Panc1 (cell line): Measurements from ENCODE around the gene SLC46A3. TPM values are rescaled to one million over a fixed set of nuclear protein-coding genes. Genes with fewer than 3 reads are reported as not detected.

Experiments used
- ATAC-seq: fragments of 200-7000 bp; cut with Tn5 transposase; 2 replicates; pipeline ENCODE4 v1.9.1; 2020; ENCODE audit warnings: mild to moderate bottlenecking, moderate library complexity
- BruUV-seq: library from RNA; stranded (reverse); fragments of 400-500 nt; replicated peaks from 2 replicates; lab custom pipeline; 2021; lab: Mats Ljungman, UMichigan
- CTCF ChIA-PET: fragments of 300-600 bp; sonication (Branson Sonifier 250); formaldehyde crosslinking; loops from one replicate; lab custom pipeline; 2022; ENCODE audit warnings: antibody characterized with exemption; lab: Charles Lee
- POLR2A ChIA-PET: fragments of 300-600 bp; sonication (Branson Sonifier 250); formaldehyde crosslinking; loops from one replicate; lab custom pipeline; 2022; ENCODE audit warnings: antibody characterized with exemption; lab: Charles Lee
- DNase-seq: peaks from one replicate; pipeline ENCODE4 v3.0.0-alpha.2; 2010; ENCODE audit warnings: low read depth, low spot score
- H3K27ac ChIP-seq: 2 replicates; pipeline ENCODE4 v1.5.1; 2011; ENCODE audit warnings: mild to moderate bottlenecking, low read length, inconsistent platforms
- H3K27me3 ChIP-seq: fragments of 200-500 bp; sonication (Bioruptor generic); 2 replicates; pipeline ENCODE4 v1.6.0; 2014; ENCODE audit warnings: low read length, inconsistent platforms; ENCODE audit not compliant: control insufficient read depth, insufficient read depth
- H3K36me3 ChIP-seq: fragments of 200-500 bp; sonication (Bioruptor generic); 2 replicates; pipeline ENCODE4 v1.5.1; 2014; ENCODE audit warnings: inconsistent platforms, mild to moderate bottlenecking, low read length, moderate library complexity; ENCODE audit not compliant: control insufficient read depth, insufficient read depth
- H3K4me1 ChIP-seq: 2 replicates; pipeline ENCODE4 v1.5.1; 2011; ENCODE audit warnings: inconsistent platforms, mild to moderate bottlenecking, low read length, moderate library complexity; ENCODE audit not compliant: control insufficient read depth, insufficient read depth
- H3K4me3 ChIP-seq, 2 experiments: 2 replicates each; pipeline ENCODE4 v1.5.1; 2011 to 2012; ENCODE audit warnings: low read depth in 2 of 2, low read length in 2 of 2, mild to moderate bottlenecking in 2 of 2, inconsistent platforms in 1 of 2, moderate library complexity in 1 of 2
- H3K9me3 ChIP-seq: fragments of 200-500 bp; sonication (Bioruptor generic); 2 replicates; pipeline ENCODE4 v1.5.1; 2014; ENCODE audit warnings: low read depth, mild to moderate bottlenecking, inconsistent platforms, low read length, moderate library complexity; ENCODE audit not compliant: control insufficient read depth, insufficient read depth
- POLR2AphosphoS5 ChIP-seq: IDR thresholded peaks from 2 replicates; pipeline ENCODE4 v1.6.1; 2012; ENCODE audit warnings: mild to moderate bottlenecking, low read depth, low read length, moderate library complexity
- SIN3A ChIP-seq: IDR thresholded peaks from 2 replicates; pipeline ENCODE4 v1.6.1; 2012; ENCODE audit warnings: low read depth, mild to moderate bottlenecking, low read length, moderate library complexity, borderline replicate concordance; ENCODE audit not compliant: insufficient read depth
- TCF7L2 ChIP-seq: IDR thresholded peaks from 2 replicates; pipeline ENCODE4 v1.6.1; 2011; ENCODE audit warnings: mild to moderate bottlenecking, low read depth, low read length, inconsistent platforms
- in situ Hi-C: cut with HindIII; loops from 2 replicates; pipeline ENCODE4 v1.10.0; 2016; ENCODE audit warnings: low sequenced_read_pairs, low pct_unique_long_range_greater_than_20kb
- intact Hi-C: fragments of 100-400 bp; cut with micrococcal nuclease; formaldehyde crosslinking; loops from one replicate; pipeline ENCODE4 v1.10.0; 2022; ENCODE audit not compliant: unreplicated experiment
- total RNA-seq: library from RNA; stranded (reverse); gene quantifications from one replicate; pipeline ENCODE4 v1.2.1, GENCODE V29; 2021; ENCODE audit not compliant: unreplicated experiment
- TF ChIP-seq, protein P1 (sequence below), 2 experiments: IDR thresholded peaks; 2 replicates each; pipeline ENCODE4 v1.6.1; 2011 to 2012; ENCODE audit warnings: low read depth in 2 of 2, control low read depth in 1 of 2, low read length in 1 of 2, mild to moderate bottlenecking in 1 of 2, moderate library complexity in 1 of 2; ENCODE audit not compliant: insufficient read depth in 1 of 2
- TF ChIP-seq, protein P2 (sequence below): fragments of 450-650 bp; IDR thresholded peaks from 2 replicates; pipeline ENCODE4 v1.5.1; 2017; ENCODE audit warnings: mild to moderate bottlenecking

The SLC46A3 gene
- total RNA-seq, 1 experiment from 2014 or later, result 5.5 TPM

DNA sequence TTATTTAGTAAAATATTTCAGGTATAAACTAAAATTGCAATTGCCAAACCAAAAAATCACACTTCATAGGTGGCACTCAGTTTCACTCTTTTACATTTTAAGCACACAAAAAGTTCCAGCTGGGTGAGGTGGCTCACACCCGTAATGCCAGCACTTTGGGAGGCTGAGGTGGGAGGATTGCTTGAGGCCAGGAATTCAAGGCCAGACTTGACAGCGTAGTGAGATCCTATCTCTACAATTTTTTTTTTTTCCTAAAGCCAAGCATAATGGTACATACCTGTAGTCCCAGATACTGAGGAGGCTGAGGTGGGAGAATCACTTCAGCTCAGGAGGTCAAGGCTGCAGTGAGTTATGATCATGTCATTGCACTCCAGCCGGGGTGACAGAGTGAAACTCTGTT, 20.6 kb upstream of the SLC46A3 start:
- DNase-seq (no peak), ATAC-seq (no peak)
- Histone ChIP-seq H3K4me1 (no peaks in the 10 kb centered on the region), H3K36me3 (no peaks in the 10 kb centered on the region), H3K27ac (no peak overlapping the region), H3K27me3 (no peaks in the 10 kb centered on the region), H3K9me3 (no peaks in the 10 kb centered on the region), H3K4me3 (no peak overlapping the region)
- intact Hi-C loops, result no loop called here
- ChIA-PET CTCF (no interaction called here), POLR2A (no interaction called here)
- in situ Hi-C loops, result no loop called here
- no TSS peak for BruUV-seq
- TF ChIP-seq, protein P1, sequence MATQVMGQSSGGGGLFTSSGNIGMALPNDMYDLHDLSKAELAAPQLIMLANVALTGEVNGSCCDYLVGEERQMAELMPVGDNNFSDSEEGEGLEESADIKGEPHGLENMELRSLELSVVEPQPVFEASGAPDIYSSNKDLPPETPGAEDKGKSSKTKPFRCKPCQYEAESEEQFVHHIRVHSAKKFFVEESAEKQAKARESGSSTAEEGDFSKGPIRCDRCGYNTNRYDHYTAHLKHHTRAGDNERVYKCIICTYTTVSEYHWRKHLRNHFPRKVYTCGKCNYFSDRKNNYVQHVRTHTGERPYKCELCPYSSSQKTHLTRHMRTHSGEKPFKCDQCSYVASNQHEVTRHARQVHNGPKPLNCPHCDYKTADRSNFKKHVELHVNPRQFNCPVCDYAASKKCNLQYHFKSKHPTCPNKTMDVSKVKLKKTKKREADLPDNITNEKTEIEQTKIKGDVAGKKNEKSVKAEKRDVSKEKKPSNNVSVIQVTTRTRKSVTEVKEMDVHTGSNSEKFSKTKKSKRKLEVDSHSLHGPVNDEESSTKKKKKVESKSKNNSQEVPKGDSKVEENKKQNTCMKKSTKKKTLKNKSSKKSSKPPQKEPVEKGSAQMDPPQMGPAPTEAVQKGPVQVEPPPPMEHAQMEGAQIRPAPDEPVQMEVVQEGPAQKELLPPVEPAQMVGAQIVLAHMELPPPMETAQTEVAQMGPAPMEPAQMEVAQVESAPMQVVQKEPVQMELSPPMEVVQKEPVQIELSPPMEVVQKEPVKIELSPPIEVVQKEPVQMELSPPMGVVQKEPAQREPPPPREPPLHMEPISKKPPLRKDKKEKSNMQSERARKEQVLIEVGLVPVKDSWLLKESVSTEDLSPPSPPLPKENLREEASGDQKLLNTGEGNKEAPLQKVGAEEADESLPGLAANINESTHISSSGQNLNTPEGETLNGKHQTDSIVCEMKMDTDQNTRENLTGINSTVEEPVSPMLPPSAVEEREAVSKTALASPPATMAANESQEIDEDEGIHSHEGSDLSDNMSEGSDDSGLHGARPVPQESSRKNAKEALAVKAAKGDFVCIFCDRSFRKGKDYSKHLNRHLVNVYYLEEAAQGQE (IDR thresholded peaks at IDR 0.05; ENCODE audit: insufficient read depth in 1 of 2, low read depth in 2 of 2, low read length in 1 of 2), result no peak
- TF ChIP-seq, protein P2, sequence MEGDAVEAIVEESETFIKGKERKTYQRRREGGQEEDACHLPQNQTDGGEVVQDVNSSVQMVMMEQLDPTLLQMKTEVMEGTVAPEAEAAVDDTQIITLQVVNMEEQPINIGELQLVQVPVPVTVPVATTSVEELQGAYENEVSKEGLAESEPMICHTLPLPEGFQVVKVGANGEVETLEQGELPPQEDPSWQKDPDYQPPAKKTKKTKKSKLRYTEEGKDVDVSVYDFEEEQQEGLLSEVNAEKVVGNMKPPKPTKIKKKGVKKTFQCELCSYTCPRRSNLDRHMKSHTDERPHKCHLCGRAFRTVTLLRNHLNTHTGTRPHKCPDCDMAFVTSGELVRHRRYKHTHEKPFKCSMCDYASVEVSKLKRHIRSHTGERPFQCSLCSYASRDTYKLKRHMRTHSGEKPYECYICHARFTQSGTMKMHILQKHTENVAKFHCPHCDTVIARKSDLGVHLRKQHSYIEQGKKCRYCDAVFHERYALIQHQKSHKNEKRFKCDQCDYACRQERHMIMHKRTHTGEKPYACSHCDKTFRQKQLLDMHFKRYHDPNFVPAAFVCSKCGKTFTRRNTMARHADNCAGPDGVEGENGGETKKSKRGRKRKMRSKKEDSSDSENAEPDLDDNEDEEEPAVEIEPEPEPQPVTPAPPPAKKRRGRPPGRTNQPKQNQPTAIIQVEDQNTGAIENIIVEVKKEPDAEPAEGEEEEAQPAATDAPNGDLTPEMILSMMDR, result no peak
- TF ChIP-seq POLR2AphosphoS5, result no peak
- TF ChIP-seq SIN3A, result no peak
- no peak for TF ChIP-seq TCF7L2

DNA sequence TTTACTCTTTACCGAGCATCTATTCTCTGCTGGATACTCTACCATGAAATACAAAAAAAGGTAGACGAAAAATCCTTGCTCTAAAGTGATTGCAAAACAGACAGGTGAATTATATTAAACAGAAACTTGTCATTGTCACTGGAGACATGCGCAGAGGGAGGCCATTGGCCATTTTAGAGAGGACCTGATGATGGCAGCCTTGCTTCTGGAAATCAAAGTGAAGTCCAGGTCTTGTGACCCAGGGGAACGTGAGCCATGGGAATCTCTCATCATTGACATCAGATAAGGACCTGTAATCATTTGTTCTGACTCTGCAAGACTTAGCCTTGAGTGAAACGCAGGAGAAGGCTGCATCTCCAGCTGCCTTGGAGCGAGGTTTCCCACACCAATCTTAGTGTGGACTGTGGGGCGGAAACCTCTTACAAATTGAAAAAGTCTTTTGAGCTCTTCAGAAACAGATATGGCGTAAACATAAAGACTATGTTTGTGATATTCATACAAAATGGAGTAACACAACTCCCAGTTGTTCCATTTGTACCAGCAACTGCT, 16.8 kb upstream of the SLC46A3 start:
- in situ Hi-C loops, result no loop called here
- Histone ChIP-seq H3K9me3 (no peaks in the 10 kb centered on the region), H3K27me3 (no peaks in the 10 kb centered on the region), H3K27ac (no peak overlapping the region), H3K36me3 (no peaks in the 10 kb centered on the region), H3K4me1 (no peaks in the 10 kb centered on the region), H3K4me3 (no peak overlapping the region)
- TF ChIP-seq POLR2AphosphoS5, result no peak
- no peak for TF ChIP-seq SIN3A
- TF ChIP-seq, protein P1 (IDR thresholded peaks at IDR 0.05; ENCODE audit: insufficient read depth in 1 of 2, low read depth in 2 of 2, low read length in 1 of 2), result no peak
- TF ChIP-seq TCF7L2, result no peak
- TF ChIP-seq, protein P2, result no peak
- DNase-seq (no peak), ATAC-seq (no peak)
- intact Hi-C loops, result no loop called here
- CTCF ChIA-PET, result no interaction called here
- no TSS peak for BruUV-seq
- POLR2A ChIA-PET, result no interaction called here
